Hematopoietic multipotent progenitor cell treated with erythropoietin and hydrocortisone succinate and interleukin-3 and kit ligand, for 17 days (in vitro differentiated cells): Measurements from ENCODE around the gene SLC25A11.

Experiments used
- DNase-seq: peaks from one replicate; pipeline ENCODE4 v3.0.0-alpha.2; 2015; ENCODE audit warnings: low spot score

SLC25A11 gene

GRCh38 chr17:4895121-4895520 is 44.7 kb downstream of the SLC25A11 start:
- DNase-seq = no peak

DNA sequence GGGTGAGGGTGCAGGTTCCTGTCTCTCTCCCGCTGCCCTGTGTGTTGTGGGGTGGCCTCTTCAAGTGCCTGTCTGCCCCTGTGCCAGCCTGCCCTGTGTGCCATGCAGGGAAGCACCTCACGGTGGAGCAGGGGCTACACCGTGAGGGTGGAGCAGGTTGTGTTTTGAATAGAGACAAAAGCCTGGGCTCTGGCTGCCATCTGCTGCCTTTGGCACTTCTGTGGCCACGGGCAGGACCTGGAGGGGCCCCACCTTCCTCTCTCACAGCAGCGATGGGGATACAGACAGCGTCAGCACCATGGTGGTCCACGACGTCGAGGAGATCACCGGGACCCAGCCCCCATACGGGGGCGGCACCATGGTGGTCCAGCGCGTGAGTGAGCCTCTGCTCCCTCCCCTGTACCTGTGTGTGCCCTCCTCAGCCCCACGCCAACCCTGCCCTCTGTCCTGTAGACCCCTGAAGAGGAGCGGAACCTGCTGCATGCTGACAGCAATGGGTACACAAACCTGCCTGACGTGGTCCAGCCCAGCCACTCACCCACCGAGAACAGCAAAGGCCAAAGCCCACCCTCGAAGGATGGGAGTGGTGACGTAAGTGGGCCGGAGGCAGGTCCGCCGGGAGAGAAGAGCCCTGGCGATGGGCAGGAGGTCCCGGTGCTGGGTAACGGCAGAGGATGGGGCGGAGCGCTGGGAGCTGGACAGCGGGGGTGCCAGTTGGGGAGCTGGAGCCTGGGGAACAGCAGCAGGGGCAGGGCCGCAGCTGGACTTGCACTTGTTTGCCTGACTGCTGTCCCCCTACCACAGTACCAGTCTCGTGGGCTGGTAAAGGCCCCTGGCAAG is 45.9 kb downstream of the SLC25A11 start:
- DNase-seq = no peak

GRCh38 chr17:4893272-4893671 is 46.6 kb downstream of the SLC25A11 start:
- DNase-seq = no peak

DNA sequence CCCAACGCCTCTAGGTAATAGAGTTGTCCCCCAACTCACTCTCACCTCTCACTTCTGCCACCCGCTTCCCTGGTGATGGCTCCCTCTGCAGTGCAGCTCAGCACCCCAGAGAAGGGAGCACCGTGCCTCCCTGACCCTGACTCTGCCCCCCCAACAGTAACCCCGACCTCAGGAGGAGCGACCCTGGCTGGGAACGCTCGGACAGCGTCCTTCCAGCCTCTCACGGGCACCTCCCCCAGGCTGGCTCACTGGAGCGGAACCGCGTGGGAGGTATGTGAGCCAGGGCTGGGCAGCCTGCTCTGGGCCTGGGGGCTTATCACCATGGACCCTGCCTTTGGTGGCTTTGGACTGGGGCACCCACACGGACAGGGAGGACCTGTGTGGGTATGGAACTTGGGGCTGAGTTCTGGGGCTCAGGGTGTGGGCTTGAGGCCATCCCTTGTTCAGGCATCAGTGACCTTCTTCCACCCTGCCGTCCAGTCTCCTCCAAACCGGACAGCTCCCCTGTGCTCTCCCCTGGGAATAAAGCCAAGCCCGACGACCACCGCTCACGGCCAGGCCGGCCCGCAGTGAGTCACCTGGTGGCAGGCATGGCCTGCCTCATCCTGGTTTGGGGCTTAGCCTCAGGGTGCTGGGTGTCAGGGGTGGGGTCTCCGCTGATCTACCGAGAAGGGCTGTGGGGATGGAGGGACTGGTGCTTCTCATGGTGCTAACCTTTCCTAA is 47.2 kb downstream of the SLC25A11 start:
- no peak for DNase-seq

DNA sequence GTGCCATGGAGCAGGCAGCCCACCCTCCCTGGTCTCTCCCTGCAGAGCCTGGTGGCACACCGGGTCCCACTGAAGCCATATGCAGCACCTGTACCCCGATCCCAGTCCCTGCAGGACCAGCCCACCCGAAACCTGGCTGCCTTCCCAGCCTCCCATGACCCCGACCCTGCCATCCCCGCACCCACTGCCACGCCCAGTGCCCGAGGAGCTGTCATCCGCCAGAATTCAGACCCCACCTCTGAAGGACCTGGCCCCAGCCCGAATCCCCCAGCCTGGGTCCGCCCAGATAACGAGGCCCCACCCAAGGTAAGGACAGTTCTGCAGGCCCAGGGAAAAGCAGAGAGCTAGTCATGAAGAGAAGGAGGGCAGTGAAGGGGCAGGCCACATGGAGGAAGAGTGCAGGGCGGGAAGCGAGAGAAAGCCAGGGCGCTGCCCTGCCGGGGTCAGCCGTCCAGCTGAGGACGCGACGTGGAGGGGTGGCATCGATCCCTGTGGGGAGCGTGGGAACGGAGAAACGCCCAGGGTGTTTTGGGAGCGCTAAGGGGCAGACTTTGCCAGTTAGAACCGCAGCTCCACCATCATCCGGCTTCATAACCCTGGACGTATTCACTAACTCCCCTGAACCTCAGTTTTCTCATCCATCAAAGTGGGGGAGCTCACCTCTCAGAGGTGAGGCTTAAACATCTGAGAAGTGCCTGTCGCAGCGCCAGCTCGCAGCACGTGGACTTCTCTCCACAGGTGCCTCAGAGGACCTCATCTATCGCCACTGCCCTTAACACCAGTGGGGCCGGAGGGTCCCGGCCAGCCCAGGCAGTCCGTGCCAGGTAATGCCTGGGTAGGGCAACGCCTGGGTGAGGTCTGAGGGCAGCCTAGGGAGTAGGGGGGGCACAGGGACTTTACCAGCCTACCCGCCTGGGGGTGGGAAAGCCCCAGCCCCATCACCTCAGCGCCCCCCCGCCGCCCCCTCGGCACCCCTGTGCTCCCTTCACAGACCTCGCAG is 48.1 kb downstream of the SLC25A11 start:
- DNase-seq = peak; percentile 75

GRCh38 chr17:4887581-4887980 is 52.3 kb downstream of the SLC25A11 start:
- no peak for DNase-seq
